ENCODE results near the gene TMEM203.

The TMEM203 gene

GRCh38 chr9:137181680-137182079 lies 23.8 kb downstream of the TMEM203 start:
- peaks cover 40% of the 10 kb centered on the region for H3K36me3 ChIP-seq (ENCODE audit: control insufficient read depth, insufficient read depth, low read length)
- no peak for DNase-seq (ENCODE audit: extremely low read depth, insufficient read length)
- no peak for TF ChIP-seq CTCF (IDR thresholded peaks at IDR 0.05; ENCODE audit: insufficient read depth, low read length, poor library complexity, severe bottlenecking)
- H3K27me3 ChIP-seq (replicated peaks; ENCODE audit: control insufficient read depth, insufficient read depth, low read length): no peaks in the 10 kb centered on the region
- no peak overlapping the region for H3K4me3 ChIP-seq (replicated peaks; ENCODE audit: low read depth, low read length)

- no peaks in the 10 kb centered on the region for H3K27me3 ChIP-seq (replicated peaks; ENCODE audit: control insufficient read depth, insufficient read depth, low read length)
- H3K4me3 ChIP-seq (replicated peaks; ENCODE audit: low read depth, low read length): no peak overlapping the region
- no peak for DNase-seq (ENCODE audit: extremely low read depth, insufficient read length)
- TF ChIP-seq CTCF (IDR thresholded peaks at IDR 0.05; ENCODE audit: insufficient read depth, low read length, poor library complexity, severe bottlenecking): no peak
- H3K36me3 ChIP-seq (ENCODE audit: control insufficient read depth, insufficient read depth, low read length): peaks cover 38% of the 10 kb centered on the region
Measured at GRCh38 chr9:137180491-137180890, 25.0 kb downstream of the TMEM203 start.

DNA sequence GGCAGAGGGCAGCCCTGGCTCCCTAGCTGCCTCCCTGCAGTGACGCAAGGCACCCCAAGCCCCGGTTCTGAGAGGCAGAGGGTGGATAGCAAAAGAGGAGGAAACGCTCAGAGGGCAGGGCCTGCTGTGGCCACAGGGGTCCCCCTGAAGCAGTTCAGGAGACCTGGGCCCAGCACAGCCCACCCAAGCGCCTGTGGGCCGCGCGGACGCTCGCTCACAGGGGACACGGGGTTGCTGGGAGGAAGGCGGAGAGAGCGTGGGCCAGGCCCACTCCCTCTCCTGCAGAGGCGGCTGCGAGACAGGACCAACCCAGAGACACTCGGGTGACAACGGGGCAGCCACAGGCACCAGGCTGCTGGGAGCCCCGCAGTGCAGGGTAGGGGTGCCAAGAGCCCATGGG lies 25.7 kb downstream of the TMEM203 start:
- no peak for DNase-seq (ENCODE audit: extremely low read depth, insufficient read length)
- no peak for TF ChIP-seq CTCF (IDR thresholded peaks at IDR 0.05; ENCODE audit: insufficient read depth, low read length, poor library complexity, severe bottlenecking)
- Histone ChIP-seq H3K27me3 (replicated peaks; ENCODE audit: control insufficient read depth, insufficient read depth, low read length) (no peaks in the 10 kb centered on the region), H3K36me3 (ENCODE audit: control insufficient read depth, insufficient read depth, low read length) (peaks cover 37% of the 10 kb centered on the region), H3K4me3 (replicated peaks; ENCODE audit: low read depth, low read length) (no peak overlapping the region)

DNA sequence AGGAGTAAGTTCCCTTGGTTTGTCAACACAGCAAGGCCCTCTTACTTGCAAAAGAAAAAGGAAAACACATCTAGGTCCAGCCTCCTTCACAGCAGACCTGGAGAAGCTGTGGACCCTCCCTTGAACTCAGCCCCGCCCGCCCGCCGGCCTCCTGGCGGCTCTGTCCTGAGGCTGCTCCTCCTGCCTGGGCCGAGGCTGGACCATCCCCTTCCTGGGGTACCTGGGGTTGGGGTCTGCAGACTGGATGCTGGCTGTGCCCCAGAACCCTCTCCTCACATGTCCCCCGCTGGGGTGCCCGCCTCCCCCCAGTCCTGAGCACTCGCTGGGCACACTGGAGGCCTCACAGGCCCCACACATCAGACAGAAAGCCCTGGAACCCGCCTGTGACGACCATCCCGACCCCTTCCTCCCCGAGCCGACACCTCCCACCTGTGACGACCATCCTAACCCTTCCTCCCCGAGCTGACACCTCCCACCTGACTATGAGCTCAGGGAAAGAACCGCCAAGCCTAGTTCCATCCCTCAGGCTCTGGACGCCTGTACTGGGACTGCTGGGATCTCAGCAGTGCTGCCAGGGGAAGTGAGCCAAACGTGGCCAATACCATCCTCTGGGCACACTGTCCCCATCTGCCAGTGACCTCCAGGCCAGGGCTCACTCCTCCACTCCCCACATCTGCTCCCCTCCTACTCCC lies 26.4 kb downstream of the TMEM203 start:
- H3K4me3 ChIP-seq (replicated peaks; ENCODE audit: low read depth, low read length): no peak overlapping the region
- DNase-seq (ENCODE audit: extremely low read depth, insufficient read length): no peak
- TF ChIP-seq CTCF (IDR thresholded peaks at IDR 0.05; ENCODE audit: insufficient read depth, low read length, poor library complexity, severe bottlenecking): no peak
- H3K36me3 ChIP-seq (ENCODE audit: control insufficient read depth, insufficient read depth, low read length): peaks cover 30% of the 10 kb centered on the region
- no peaks in the 10 kb centered on the region for H3K27me3 ChIP-seq (replicated peaks; ENCODE audit: control insufficient read depth, insufficient read depth, low read length)

DNA sequence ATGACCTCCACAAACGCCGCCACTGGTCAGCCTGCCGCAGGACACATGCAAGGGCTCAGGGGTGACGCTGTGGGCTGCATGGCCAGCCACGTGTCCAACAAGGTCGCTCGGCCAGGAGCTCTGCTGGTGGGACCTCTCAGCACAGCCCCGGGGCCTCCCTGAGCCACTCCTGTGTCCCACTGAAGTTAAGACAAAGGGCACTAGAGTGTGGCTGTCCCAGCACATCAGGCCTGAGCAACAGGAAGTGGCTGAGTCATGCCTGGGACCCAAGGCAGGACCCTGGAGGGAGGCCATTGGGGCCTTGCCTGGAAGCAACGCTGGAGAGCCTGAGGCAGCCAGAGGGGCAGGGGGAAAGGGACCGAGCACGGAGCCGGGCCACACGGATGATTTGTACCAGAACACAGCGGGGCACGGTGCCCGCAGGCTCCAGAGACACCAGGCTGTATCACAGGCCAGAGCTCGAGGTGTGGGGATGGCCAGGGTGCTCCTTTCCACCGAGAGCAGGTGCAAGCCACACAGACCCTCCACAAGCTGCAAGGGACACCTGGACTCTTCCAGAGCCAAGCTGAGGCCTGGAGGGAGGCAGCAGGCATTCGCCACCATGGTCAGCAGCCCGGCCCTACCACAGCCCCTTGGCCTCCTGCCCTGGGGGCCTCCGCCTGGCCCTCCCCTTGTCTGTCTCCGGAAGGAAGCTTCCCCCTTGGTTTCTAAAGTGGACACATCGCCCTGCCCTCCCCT lies 27.1 kb downstream of the TMEM203 start:
- no peak for DNase-seq (ENCODE audit: extremely low read depth, insufficient read length)
- TF ChIP-seq CTCF (IDR thresholded peaks at IDR 0.05; ENCODE audit: insufficient read depth, low read length, poor library complexity, severe bottlenecking): no peak
- Histone ChIP-seq H3K36me3 (ENCODE audit: control insufficient read depth, insufficient read depth, low read length) (peaks cover 24% of the 10 kb centered on the region), H3K27me3 (replicated peaks; ENCODE audit: control insufficient read depth, insufficient read depth, low read length) (no peaks in the 10 kb centered on the region; the same call in 1 of the 2 replicates), H3K4me3 (replicated peaks; ENCODE audit: low read depth, low read length) (no peak overlapping the region)
